NCI-H510A (cell line): Measurements from ENCODE around the gene SHCBP1L.
"Not testable (repeated sequence)": the region's sequence is repeated elsewhere in the genome, so short reads cannot be mapped to it uniquely, and the experiment has no call there.

Experiments
- DNase-seq: peaks from one replicate; lab custom pipeline; 2025; lab: John Stamatoyannopoulos, UW

SHCBP1L gene

DNA sequence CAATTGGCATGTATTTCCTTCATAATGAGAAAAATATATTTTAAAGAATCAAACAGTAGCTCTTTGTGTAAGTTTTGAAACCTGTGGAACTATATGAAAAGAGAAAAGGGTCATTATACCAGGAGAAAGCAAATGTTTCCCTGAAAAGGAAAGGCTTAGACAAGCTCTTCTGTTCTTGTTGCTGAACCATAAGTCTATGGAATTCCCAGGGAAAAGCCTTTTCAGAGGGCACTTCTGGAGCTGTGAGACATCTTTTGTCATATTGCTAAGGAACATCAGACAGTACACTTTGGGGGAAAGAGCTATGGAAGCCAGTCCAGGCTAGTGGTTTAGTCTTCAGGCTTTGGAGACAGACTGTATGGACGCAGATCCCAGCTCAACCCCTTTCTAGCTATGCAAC lies 12.1 kb upstream of the SHCBP1L start:
- DNase-seq, result no peak

DNA sequence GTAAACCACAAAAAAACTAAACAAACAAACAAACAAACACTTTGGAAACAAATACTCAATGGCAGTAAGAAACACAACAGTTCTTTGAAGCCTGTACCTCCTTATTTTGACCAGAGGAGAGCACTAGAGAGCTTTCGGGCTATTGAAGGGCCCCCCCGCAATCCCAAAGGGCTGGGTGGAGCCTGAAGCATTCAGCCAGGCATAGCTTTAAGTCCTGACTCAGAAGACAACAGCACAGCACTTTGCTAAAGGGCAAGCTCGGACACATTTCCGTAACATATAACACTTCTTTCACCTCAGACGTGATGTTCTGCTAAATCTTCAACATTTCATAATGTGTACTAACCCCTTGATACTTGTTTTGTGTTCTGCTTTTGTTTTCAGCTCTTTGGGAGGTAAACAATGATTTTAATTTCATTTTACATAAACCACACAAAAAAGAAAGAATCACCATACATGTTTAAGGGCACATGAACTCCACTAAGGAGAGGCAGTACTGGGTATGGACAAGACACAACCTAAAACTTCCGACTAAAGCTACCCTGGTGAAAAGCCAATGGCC lies 9.7 kb upstream of the SHCBP1L start:
- peak; percentile 51 for DNase-seq

DNA sequence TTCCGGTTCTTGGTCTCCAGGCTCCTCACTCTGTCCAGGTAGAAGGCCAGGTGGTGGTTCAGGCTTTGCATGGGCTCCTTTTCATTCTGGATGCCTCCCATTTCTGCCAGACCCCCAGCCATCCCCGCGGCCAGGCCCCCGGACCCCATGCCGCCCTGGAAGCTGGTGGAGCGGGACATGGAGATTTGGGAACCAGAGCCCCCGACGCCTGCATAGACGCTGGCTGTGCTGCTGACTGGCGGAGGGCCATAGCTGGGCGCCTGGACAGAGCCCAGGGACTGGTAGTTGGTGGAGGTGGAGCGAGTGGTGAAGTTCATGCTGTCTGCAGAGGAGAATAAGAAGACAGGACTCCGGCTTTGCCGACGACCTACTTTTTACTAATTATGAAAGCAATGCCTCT lies 7.1 kb upstream of the SHCBP1L start:
- DNase-seq, result no peak

DNA sequence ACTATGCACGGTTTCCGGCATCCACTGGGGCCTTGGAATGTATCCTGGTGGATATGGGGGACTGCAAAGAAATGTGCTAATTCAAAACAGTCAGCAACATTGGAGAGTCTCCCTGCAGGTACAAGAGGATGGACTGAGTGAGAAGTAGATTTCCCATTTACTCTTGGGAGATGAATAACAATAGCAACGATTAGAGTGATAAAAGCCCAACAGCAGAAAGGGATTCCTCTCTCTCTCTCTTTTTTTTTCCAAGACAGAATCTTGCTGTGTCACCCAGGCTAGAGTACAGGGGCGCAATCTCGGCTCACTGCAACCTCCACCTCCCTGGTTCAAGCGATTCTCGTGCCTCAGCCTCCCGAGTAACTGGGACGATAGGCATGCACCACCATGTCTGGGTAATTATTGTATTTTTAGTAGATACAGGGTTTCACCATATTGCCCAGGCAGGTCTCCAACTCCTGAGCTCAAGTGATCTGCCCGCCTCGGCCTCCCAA lies 5.0 kb upstream of the SHCBP1L start:
- no peak for DNase-seq

DNA sequence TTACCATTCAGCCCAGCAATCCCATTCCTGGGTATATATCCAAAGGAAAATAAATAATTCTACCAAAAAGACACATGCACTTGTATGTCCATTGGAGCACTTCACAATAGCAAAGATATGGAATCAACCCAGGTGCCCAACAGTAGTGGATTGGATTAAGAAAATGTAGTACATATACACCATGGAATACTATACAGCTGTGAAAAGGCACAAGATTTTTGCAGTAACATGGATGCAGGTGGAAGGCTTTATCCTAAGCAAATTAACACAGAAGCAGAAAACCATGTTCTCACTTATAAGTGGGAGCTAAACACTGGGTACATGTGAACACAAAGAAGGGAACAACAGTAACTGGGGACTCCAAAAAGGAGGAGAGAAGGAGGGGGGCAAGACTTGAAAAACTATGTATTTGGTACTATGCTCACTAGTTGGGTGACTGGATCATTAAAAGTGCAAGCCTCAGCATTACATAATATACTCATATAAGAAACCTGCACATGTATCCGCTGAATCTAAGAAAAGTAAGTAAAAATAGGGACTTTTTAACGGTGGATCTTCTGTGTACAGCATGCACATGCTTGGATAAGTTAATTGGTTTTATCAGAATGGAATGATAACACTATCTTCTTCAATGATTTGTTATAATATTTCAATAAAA lies 3.9 kb upstream of the SHCBP1L start:
- DNase-seq, result no peak

DNA sequence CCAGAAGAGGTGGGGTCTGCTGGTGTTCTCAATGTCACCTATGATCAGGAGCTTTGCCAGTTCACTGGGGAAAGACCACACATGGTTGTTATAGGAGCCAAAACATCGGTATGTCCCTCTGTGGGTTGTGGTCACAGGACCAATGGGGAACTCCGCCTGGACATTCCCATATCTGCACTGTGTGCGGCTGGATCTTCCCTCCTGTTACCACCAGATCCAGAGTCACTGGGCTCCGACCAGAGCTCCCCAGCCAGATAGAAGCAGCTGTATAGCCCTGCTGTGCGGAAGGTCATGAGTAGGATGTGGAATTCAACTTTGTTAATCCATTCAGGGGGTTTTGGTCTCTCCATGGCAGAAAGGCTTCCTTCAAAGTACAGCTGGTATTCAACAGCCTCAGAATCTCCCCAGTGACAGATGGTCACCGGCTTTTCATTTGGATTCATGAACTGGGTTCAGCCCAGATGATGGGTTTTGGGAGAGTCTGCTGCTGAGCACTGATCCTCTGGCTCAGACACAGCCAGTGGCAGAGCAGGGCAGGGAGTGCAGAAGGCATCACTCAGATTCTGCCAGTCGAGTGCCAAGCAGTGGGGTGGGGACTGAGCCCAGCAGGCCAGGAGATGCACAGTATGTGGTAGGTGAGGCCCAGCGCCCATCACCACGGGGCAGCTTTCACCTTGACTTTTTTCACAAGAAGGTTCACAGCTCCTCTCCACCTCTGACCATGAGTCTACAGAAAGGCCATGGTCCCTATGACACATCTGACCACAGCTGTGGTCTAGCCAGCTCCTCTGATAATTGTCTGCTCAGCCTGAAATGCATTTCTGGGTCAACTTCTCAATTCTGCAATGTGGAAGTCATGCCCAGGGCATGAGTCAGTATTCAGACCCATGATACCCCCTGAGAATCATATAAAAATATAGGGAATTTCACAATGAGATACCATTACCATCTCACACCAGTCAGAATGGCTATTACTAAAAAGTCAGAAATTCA lies 2.9 kb upstream of the SHCBP1L start:
- DNase-seq, result no peak

DNA sequence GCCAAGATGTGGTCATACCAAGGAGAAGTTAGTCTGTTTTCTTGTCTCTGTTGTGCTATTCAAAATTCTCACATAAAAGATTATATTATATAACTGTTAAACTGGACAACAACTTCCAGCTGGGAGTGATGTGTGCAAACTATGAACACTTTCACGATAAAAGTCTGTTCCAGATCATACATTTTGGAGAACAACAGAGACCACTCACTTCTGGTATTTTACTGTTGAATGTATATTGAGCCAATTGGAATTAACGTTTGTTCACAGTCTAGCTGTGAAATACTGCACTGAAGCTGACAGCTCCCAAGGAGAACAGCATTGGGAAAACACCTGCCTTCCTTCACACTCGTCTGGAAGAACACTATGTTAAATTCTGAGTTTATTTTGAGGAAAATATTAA lies 860 bp upstream of the SHCBP1L start:
- no peak for DNase-seq

DNA sequence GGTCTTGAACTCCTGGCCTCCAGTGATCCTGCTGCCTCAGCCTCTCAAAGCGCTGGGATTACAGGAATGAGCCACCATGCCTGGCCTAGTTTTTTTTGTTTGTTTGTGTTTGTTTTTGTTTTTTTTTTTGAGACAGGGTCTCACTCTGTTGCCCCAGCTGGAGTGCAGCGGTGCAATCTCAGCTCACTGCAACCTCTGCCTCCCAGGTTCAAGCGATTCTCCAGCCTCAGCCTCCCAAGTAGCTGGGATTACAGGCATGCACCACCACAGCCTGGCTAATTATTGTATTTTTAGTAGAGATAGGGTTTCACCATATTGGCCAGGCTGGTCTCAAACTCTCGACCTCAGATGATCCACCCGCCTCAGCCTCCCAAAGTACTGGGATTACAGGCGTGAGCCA lies 9.6 kb downstream of the SHCBP1L start:
- not testable (repeated sequence) for DNase-seq

DNA sequence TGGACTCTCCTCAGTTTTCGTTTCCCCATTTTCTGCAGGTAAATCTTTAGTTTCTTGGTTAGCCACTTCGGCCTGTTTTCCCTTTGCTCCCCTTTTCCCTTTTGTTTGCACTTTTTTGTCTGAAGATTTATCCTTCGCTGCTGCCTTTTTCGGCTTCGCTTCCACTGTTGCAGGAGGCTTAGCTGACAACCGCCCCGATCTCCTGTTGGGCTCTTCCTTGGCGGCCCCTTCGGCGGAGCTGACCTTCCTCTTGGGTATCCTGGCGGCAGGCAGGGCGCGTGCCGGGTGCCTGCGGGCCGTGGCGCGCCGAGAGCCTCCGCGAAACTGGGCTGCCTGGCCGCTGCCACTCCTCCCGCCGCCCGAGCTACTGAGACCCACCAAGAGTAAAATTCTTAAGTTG lies 10.8 kb downstream of the SHCBP1L start:
- not testable (repeated sequence) for DNase-seq

DNA sequence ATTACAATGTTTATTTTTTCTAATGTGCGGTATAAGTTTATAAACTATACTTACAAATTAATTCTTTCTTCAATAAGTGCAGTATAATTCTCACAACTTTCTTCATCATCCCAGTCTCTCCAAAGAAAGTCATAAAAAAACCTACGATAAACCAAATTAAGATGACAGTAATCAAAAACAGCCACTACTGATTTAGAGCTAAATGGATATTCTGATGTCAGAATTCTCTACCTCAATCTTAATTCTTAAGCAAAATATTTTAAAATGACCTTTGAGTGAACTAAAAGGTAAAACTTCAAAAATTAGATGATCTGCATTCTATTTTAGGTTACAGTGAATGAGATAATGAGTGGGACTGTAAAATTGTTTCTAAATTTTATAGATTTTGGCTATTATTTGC lies 13.6 kb downstream of the SHCBP1L start:
- no peak for DNase-seq

DNA sequence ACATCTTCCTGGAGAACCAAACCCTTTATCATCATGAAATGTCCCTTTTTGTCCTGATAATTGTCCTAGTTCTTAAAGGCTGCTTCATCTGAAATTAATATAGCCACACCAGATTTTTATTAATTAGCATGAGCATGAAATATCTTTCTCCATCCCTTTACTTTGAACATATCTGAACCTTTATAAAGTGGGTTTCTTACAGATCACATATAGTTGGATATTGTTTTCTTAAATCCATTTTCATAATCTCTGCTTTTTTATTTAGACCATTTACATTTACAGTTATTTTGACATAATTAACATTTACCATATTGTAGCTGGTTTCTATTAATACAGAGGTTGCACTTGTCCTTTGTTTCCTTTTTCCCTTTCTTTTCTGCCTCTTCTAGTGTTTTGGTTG lies 17.2 kb downstream of the SHCBP1L start:
- no peak for DNase-seq

DNA sequence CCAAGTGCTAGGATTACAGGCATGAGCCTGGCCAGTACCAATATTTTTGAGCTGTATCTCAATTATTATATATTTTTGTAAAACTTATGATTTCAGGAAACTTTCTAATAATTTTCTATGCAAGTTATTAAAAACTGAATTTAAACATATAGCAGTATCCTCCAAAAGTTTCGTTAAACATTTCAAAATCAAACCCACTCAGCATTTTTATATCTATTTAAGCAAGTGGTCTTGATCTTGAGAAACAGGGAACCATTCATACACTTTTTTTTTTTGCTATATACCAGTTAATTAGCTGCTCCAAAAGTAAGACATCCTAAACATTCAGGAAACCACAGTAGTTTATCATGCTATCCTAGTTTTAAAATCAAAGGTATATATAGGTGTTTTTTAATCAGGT lies 22.0 kb downstream of the SHCBP1L start:
- DNase-seq, result no peak

DNA sequence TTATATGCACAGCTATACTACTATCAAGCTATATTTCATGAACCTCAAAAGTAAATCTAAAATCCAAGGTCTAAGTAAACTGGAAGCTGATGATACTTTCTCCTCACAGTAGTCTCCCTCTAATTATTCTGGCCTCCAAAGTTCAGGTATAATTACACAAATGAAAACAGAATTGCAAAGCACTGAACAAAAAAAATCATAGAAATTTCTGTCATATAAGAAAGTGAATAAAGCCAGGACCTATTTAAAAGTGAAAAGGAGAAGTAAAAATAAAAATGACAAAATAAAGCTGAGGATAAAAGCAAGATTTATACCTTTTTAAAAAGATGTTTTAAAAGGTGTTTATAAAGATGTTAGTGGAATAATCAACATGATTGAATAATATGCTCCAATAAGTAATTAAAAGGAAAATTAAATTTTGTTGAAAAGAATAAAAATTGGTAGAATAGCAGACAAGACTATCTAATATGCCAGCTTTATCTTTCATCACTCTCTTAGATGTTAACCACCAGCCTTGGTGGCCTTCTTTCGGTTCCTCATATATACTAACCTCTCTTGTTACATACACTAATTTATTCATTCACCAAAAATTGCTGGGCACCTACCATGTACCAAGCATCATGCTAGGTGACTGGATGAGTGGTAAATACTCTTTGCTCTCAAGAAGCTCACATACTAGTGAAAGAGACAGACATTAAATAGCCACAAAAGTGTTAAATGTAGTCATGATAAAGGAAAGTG lies 25.1 kb downstream of the SHCBP1L start:
- DNase-seq, result no peak

DNA sequence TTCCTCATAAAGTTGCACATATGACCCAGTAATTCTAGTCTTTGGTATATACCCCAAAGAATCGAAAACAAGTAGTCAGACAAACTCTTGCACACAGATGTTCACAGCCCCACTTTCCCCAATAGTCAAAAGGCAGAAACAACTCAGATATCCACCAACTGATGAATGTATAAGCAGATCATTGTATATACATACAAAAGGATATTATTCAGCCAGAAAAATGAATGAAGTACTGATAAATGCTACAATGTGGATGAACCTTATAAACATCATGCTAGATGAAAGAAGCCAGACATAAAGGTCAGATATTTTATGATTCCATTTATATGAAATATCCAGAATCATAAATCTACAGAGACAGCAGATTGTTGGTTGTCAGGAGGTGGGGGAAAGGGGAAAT lies 27.3 kb downstream of the SHCBP1L start:
- no peak for DNase-seq

DNA sequence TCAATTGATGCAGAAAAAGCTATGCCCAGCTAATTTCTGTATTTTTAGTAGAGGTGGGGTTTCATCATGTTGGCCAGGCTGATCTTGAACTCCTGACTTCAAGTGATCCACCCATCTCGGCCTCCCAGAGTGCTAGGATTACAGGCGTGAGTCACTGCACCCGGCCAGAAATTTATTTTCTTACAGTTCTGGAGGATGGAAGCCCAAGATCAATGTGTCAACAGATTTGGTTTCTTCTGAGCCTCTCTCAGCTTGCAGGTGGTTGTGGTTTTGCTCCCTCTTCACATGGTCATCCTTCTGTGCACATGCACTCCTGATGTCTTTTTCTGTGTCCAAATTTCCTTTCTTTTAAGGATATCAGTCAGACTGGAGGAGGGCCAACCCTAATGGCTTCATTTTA lies 35.6 kb downstream of the SHCBP1L start:
- DNase-seq, result no peak

DNA sequence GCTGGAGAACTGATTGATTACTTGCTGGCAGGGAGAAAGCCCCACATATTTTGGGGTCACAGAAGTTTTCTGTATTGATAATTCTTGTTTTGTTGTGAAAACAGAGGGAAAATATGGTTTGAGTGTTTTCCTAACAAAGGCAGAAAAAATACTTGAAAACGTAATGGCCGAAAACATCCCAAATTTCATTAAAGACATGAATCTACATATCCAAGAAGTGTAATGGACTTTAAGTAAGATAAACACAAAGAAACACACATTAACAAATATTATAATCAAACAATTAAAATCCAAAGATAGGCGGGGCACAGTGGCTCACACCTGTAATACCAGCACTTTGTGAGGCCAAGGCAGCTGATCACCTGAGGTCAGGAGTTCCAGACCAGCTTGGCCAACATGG lies 39.6 kb downstream of the SHCBP1L start:
- DNase-seq, result no peak

DNA sequence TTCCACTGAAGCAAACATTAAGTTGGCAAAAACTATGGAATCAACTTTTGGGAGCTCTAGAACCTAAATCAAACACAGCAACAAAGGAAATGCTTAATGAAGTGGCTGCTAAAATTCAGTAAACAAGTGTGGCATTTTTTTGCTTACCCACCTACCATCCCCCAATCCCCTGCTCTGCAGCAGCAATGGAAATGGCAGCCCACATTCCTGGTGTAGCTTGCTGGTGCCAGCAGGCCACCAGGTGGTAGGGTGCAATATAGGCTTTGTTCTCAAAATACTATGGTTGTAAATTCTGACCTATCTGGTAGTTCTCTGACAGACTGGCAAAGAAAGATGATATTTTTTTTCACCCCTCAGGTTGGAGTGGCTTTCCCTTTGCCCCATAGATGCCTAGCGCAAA lies 42.8 kb downstream of the SHCBP1L start:
- DNase-seq, result no peak

DNA sequence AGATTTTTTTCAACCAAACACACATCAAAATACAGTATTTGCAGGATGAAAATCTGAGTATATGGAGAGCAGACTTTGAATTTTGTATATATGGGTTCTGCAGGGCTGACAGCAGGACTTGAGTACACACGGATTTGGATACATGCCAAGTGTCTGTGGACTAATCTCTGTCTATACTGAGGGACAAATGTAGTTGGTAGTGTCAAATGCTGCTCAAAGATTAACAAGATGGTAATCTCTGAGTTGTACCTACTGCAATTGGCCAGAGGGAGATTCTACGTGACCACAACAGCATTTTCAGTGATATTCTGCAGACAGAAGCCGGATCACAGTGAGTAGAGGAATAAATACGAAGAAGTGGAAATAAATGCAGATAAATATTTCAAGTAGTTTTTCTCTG lies 43.4 kb downstream of the SHCBP1L start:
- DNase-seq, result peak; percentile 39

DNA sequence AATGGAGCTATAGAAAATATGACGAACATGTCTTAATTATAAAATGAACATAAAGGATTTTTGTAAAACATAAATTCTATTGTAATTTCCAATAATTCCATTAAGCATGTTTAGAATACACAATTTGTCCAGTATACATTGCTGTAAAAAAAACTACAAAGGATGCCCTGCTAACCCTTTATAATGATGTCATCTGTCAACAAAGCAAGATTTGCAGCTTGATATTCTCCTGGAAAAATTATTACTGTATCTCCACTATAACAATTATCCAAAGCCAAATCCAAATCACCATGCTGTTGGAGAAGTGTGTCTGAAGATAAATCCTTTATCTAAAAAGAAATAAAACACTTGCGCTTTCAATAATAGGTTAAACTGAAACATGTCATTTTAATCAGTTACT lies 47.6 kb downstream of the SHCBP1L start:
- DNase-seq, result no peak

DNA sequence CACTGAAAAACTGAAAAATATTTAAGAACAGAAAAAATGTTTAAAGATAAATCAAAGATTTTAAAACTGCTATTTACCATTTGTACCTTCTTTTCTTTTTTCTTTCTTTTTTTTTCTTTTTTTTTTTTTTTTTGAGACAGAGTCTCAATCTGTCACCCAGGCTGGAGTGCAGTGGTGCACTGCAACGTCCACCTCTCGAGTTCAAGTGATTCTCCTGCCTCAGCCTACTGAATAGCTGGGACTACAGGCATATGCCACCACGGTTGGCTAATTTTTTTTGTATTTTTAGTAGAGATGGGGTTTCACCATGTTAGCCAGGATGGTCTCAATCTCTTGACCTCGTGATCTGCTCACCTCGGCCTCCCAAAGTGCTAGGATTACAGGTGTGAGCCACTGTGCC lies 51.0 kb downstream of the SHCBP1L start:
- DNase-seq, result not testable (repeated sequence)

DNA sequence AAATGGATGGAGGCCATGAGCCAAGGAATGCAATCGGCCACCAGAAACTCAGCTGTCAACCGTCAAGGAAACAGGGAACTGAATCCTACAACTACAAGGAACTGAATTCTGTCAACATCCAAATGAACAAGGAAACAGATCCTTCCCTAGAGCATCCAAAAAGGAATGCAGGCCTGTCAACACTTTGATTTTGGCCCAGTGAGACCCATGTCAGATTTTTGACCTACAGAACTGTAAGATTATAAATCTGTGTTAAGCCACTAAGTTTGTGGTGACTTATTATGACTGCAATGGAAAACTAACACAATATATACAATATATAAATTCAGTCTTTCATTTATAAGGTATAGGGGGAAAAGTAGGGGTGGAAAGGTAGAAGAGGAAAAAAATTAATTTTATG lies 55.3 kb downstream of the SHCBP1L start:
- DNase-seq, result no peak

DNA sequence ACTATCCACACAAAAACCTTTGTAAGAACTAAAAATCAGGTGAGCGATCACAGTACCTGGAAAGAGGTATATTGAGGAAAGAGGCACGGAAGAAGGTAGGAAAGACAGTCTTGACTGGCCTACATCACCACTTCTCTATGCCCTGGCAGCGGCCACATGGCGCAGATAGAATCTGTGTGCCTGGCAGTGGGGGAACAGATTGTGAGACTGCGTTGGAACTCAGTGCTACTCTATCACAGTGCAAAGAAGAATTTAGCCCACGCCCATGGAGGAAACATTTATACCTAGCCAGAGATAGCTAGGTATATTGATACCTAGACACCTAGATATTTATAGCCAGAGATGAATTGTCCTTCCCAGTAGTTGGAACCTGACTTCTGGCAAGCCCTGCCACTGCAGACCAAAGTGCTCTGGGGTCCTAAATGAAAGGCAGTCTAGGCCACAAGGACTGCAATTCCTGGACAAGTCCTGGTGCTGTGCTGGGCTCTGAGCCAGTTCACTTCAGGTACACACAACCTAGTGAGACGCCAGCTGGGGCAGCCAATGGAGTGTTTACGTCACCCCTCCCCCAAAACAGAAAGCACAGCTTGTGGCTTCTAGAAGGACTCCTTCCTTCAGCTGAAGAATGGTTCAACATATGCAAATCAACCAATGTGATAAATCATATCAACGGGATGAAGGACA lies 61.9 kb downstream of the SHCBP1L start:
- peak; percentile 21 for DNase-seq
